SK-N-SH treated with all-trans-retinoic acid at 6 μM for 48 hours (cell line): ENCODE measurements around the gene PHLDB1.

ENCODE experiments used
- CSDC2 ChIP-seq: fragments of 250-450 bp; sonication (Bioruptor Pico); IDR thresholded peaks from 2 replicates; pipeline ENCODE4 v1.5.0; 2020; ENCODE audit warnings: mild to moderate bottlenecking, moderate library complexity
- PATZ1 ChIP-seq: fragments of 250-450 bp; sonication (Bioruptor Pico); IDR thresholded peaks from 2 replicates; pipeline ENCODE4 v1.8.0; 2020; ENCODE audit warnings: mild to moderate bottlenecking, moderate library complexity, borderline replicate concordance
- RARB ChIP-seq: fragments of 250-450 bp; sonication (Bioruptor Pico); IDR thresholded peaks from 2 replicates; pipeline ENCODE4 v1.8.0; 2021; ENCODE audit warnings: mild to moderate bottlenecking, moderate library complexity
- TOX ChIP-seq: fragments of 250-450 bp; sonication (Bioruptor Pico); IDR thresholded peaks from 2 replicates; pipeline ENCODE4 v1.8.0; 2021; ENCODE audit warnings: mild to moderate bottlenecking, moderate library complexity, borderline replicate concordance
- TSHZ2 ChIP-seq: fragments of 250-450 bp; sonication (Bioruptor Pico); IDR thresholded peaks from 2 replicates; pipeline ENCODE4 v1.5.0; 2020; ENCODE audit warnings: mild to moderate bottlenecking, moderate library complexity
- ZFP30 ChIP-seq: fragments of 450-650 bp; formaldehyde crosslinking; IDR thresholded peaks from 2 replicates; pipeline ENCODE4 v1.5.0; 2022; ENCODE audit warnings: mild to moderate bottlenecking, moderate library complexity
- ZNF565 ChIP-seq: fragments of 450-650 bp; formaldehyde crosslinking; conservative IDR thresholded peaks from 2 replicates; pipeline ENCODE4 v1.5.0; 2020; ENCODE audit warnings: low read depth, mild to moderate bottlenecking, moderate library complexity

GRCh38 chr11:118565051-118565450 is 42.4 kb upstream of the PHLDB1 start:
- TF ChIP-seq ZFP30 = no peak
- no peak for TF ChIP-seq TOX
- TF ChIP-seq ZNF565 (CRISPR knock-in tag) = no peak
- no peak for TF ChIP-seq CSDC2 (CRISPR knock-in tag)
- no peak for TF ChIP-seq TSHZ2
- no peak for TF ChIP-seq RARB (CRISPR knock-in tag)
- TF ChIP-seq PATZ1 = no peak
